ENCODE data around the gene ARMC8. TPM values are rescaled to one million over a fixed set of nuclear protein-coding genes. Genes with fewer than 3 reads are reported as not detected.

ARMC8 gene
- total and polyA plus RNA-seq, 2 donors (not counting 1 experiment from before 2014, with no cell fraction given): 35.3 to 81.1 TPM

- 5% methylated on average over 8 of the region's 17 CpGs for WGBS (ENCODE audit: insufficient coverage)
- Mint-ChIP-seq H3K4me3 (peak overlapping the region; percentile 97), H3K4me1 (peaks cover 36% of the 10 kb centered on the region), H3K9me3 (ENCODE audit: insufficient read depth) (no peaks in the 10 kb centered on the region), H3K27me3 (peaks cover 15% of the 10 kb centered on the region), H3K27ac (peak overlapping the region; percentile 97)
- Histone ChIP-seq H3K4me2 (replicated peaks; ENCODE audit: low read depth, low read length, poor library complexity, severe bottlenecking) (peak overlapping the region; percentile 96), H3K9ac (ENCODE audit: low read length) (peak overlapping the region; percentile 88), H3K79me2 (ENCODE audit: control insufficient read depth, insufficient read depth, low read length) (peaks cover 59% of the 10 kb centered on the region), H3K4me3 (ENCODE audit: control extremely low read depth in 1 of 5, extremely low read depth in 1 of 5, insufficient read depth in 1 of 5, low read depth in 2 of 5, low read length in 4 of 5) (peak overlapping the region; percentile 79 to 98 (median 94)), H3K4me1 (ENCODE audit: control insufficient read depth in 2 of 2, insufficient read depth in 2 of 2, low read length in 2 of 2) (peaks cover 8 to 17% of the 10 kb centered on the region in 2 donors), H4K20me1 (ENCODE audit: control insufficient read depth, insufficient read depth, low read length, poor library complexity, severe bottlenecking) (peaks cover 10% of the 10 kb centered on the region), H3K9me3 (ENCODE audit: control extremely low read depth in 1 of 3, control insufficient read depth in 2 of 3, insufficient read depth in 1 of 3, low read length in 2 of 3) (no peaks in the 10 kb centered on the region), H2AFZ (ENCODE audit: insufficient read depth, low read depth, low read length, poor library complexity, severe bottlenecking) (peak overlapping the region; percentile 99), H3K27ac (ENCODE audit: low read length in 2 of 2) (peak overlapping the region; percentile 85 to 89), H3K36me3 (replicated peaks in 1 of 2; ENCODE audit: control extremely low read depth in 1 of 2, control insufficient read depth in 1 of 2, extremely low read depth in 1 of 2, insufficient read depth in 2 of 2, low read length in 1 of 2) (peaks cover 3 to 5% of the 10 kb centered on the region in 2 experiments), H3K27me3 (replicated peaks in 1 of 4; ENCODE audit: control extremely low read depth in 1 of 4, control insufficient read depth in 3 of 4, insufficient read depth in 4 of 4, low read length in 3 of 4) (peaks cover 0 to 15% (median 7%) of the 10 kb centered on the region in 4 experiments)
- CTCF ChIA-PET: no interaction called here
- no peak for TF ChIP-seq EZH2 (IDR thresholded peaks at IDR 0.05; ENCODE audit: borderline replicate concordance, insufficient read depth, low read depth, low read length, poor library complexity, severe bottlenecking)
- TF ChIP-seq CTCF (IDR thresholded peaks at IDR 0.05): no peak
- intact Hi-C loops (cut with micrococcal nuclease): loop anchor here (5.0 to 10.0 kb wide), 3 partner anchors 137 to 1993 kb away; partner anchors contain the start of genes MSL2, NME9 and STAG1
- DNase-seq (no peak), ATAC-seq (ENCODE audit: low read depth) (no peak)
- POLR2A ChIA-PET: interaction anchor here (0.6 to 2.0 kb wide), 2 partner anchors 13 to 748 kb away, joined by 3 to 19 read pairs; partner anchors contain the start of gene DBR1
These were observed 1.1 kb downstream of the ARMC8 start for GRCh38 chr3:138188013-138188730.

GRCh38 chr3:138195481-138195880 is 8.4 kb downstream of the ARMC8 start:
- CTCF ChIA-PET: interaction anchor here (0.7 kb wide), 1 partner anchor 132 kb away, joined by 3 read pairs; no protein-coding TSS in a partner anchor
- Mint-ChIP-seq H3K27me3 (no peaks in the 10 kb centered on the region), H3K27ac (no peak overlapping the region), H3K4me1 (peaks cover 30% of the 10 kb centered on the region), H3K4me3 (no peak overlapping the region), H3K9me3 (ENCODE audit: insufficient read depth) (no peaks in the 10 kb centered on the region)
- Histone ChIP-seq H3K27me3 (replicated peaks in 1 of 4; ENCODE audit: control extremely low read depth in 1 of 4, control insufficient read depth in 3 of 4, insufficient read depth in 4 of 4, low read length in 3 of 4) (no peaks in the 10 kb centered on the region), H3K36me3 (replicated peaks in 1 of 2; ENCODE audit: control extremely low read depth in 1 of 2, control insufficient read depth in 1 of 2, extremely low read depth in 1 of 2, insufficient read depth in 2 of 2, low read length in 1 of 2) (peaks cover 3 to 16% of the 10 kb centered on the region in 2 experiments), H4K20me1 (ENCODE audit: control insufficient read depth, insufficient read depth, low read length, poor library complexity, severe bottlenecking) (peaks cover 78% of the 10 kb centered on the region), H3K4me3 (ENCODE audit: control extremely low read depth in 1 of 5, extremely low read depth in 1 of 5, insufficient read depth in 1 of 5, low read depth in 2 of 5, low read length in 4 of 5) (no peak overlapping the region), H3K79me2 (ENCODE audit: control insufficient read depth, insufficient read depth, low read length) (peaks cover 95% of the 10 kb centered on the region), H3K9me3 (ENCODE audit: control extremely low read depth in 1 of 3, control insufficient read depth in 2 of 3, insufficient read depth in 1 of 3, low read length in 2 of 3) (no peaks in the 10 kb centered on the region), H3K27ac (ENCODE audit: low read length in 2 of 2) (no peak overlapping the region), H3K4me1 (ENCODE audit: control insufficient read depth in 2 of 2, insufficient read depth in 2 of 2, low read length in 2 of 2) (no peaks in the 10 kb centered on the region), H2AFZ (ENCODE audit: insufficient read depth, low read depth, low read length, poor library complexity, severe bottlenecking) (no peak overlapping the region), H3K4me2 (replicated peaks; ENCODE audit: low read depth, low read length, poor library complexity, severe bottlenecking) (no peak overlapping the region), H3K9ac (ENCODE audit: low read length) (no peak overlapping the region)
- TF ChIP-seq CTCF (IDR thresholded peaks at IDR 0.05) (no peak), EZH2 (IDR thresholded peaks at IDR 0.05; ENCODE audit: borderline replicate concordance, insufficient read depth, low read depth, low read length, poor library complexity, severe bottlenecking) (no peak)
- POLR2A ChIA-PET: no interaction called here
- no CpG with 5 or more reads among the region's 2 CpGs for WGBS (ENCODE audit: insufficient coverage)
- ATAC-seq (ENCODE audit: low read depth) (no peak), DNase-seq (no peak)
- intact Hi-C loops (cut with micrococcal nuclease): no loop called here

Measured in B cell (primary cell).